ENCODE data around the gene HDAC9. TPM values are rescaled to one million over a fixed set of nuclear protein-coding genes. Genes with fewer than 3 reads are reported as not detected.
"Not testable (repeated sequence)": the region's sequence is repeated elsewhere in the genome, so short reads cannot be mapped to it uniquely, and the experiment has no call there.

HDAC9 gene
- total RNA-seq, 1 donor: 55.0 TPM

- no peak for DNase-seq (ENCODE audit: low read depth)
- H3K4me3 ChIP-seq (ENCODE audit: low read depth, low read length): no peak overlapping the region
- TF ChIP-seq, protein P1, sequence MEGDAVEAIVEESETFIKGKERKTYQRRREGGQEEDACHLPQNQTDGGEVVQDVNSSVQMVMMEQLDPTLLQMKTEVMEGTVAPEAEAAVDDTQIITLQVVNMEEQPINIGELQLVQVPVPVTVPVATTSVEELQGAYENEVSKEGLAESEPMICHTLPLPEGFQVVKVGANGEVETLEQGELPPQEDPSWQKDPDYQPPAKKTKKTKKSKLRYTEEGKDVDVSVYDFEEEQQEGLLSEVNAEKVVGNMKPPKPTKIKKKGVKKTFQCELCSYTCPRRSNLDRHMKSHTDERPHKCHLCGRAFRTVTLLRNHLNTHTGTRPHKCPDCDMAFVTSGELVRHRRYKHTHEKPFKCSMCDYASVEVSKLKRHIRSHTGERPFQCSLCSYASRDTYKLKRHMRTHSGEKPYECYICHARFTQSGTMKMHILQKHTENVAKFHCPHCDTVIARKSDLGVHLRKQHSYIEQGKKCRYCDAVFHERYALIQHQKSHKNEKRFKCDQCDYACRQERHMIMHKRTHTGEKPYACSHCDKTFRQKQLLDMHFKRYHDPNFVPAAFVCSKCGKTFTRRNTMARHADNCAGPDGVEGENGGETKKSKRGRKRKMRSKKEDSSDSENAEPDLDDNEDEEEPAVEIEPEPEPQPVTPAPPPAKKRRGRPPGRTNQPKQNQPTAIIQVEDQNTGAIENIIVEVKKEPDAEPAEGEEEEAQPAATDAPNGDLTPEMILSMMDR (IDR thresholded peaks at IDR 0.05; ENCODE audit: insufficient read depth, low read length): no peak
These were observed 480.2 kb downstream of the HDAC9 start for GRCh38 chr7:18975689-18976280.

GRCh38 chr7:18976715-18977471 lies 481.3 kb downstream of the HDAC9 start:
- H3K4me3 ChIP-seq (ENCODE audit: low read depth, low read length): no peak overlapping the region
- DNase-seq (ENCODE audit: low read depth): no peak
- TF ChIP-seq, protein P1 (IDR thresholded peaks at IDR 0.05; ENCODE audit: insufficient read depth, low read length): no peak

DNA sequence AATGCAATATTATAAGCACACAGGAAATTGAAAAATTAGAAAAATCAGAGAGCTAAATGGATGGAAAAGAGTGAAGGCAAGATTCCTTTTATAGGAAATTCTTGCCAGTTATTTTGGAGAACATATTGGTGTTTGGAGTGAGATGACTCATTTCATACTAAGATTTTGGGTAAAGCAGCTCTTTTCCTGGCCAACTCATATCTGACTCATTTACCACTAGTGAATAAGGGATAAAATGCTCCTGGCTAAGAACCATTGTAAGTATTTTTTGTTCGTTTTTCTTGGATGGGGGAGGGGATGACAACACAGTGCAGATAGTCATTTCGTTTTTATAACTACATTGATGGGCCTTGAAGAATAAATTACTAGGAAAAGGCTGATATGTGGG lies 482.6 kb downstream of the HDAC9 start:
- TF ChIP-seq, protein P1 (IDR thresholded peaks at IDR 0.05; ENCODE audit: insufficient read depth, low read length): no peak
- no peak overlapping the region for H3K4me3 ChIP-seq (ENCODE audit: low read depth, low read length)
- DNase-seq (ENCODE audit: low read depth): peak; percentile 96

DNA sequence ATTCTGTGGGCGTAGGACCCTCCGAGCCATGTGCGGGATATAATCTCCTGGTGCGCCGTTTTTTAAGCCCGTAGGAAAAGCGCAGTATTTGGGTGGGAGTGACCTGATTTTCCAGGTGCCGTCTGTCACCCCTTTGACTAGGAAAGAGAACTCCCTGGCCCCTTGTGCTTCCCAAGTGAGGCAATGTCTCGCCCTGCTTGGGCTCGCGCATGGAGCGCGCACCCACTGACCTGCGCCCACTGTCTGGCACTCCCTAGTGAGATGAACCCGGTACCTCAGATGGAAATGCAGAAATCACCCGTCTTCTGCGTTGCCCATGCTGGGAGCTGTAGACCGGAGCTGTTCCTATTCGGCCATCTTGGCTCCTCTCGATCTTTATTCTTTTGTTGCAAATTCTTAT lies 495.2 kb downstream of the HDAC9 start:
- H3K4me3 ChIP-seq (ENCODE audit: low read depth, low read length); DNase-seq (ENCODE audit: low read depth): not testable (repeated sequence)

- TF ChIP-seq, protein P1 (IDR thresholded peaks at IDR 0.05; ENCODE audit: insufficient read depth, low read length): no peak
- no peak for DNase-seq (ENCODE audit: low read depth)
- no peak overlapping the region for H3K4me3 ChIP-seq (ENCODE audit: low read depth, low read length)
These were observed 498.6 kb downstream of the HDAC9 start for GRCh38 chr7:18993933-18994668.

GRCh38 chr7:18995270-18995671 lies 499.7 kb downstream of the HDAC9 start:
- TF ChIP-seq, protein P1 (IDR thresholded peaks at IDR 0.05; ENCODE audit: insufficient read depth, low read length): no peak
- no peak for DNase-seq (ENCODE audit: low read depth)
- no peak overlapping the region for H3K4me3 ChIP-seq (ENCODE audit: low read depth, low read length)

- DNase-seq (ENCODE audit: low read depth): no peak
- TF ChIP-seq, protein P1 (IDR thresholded peaks at IDR 0.05; ENCODE audit: insufficient read depth, low read length): no peak
- H3K4me3 ChIP-seq (ENCODE audit: low read depth, low read length): no peak overlapping the region
These were observed 500.4 kb downstream of the HDAC9 start for GRCh38 chr7:18995811-18996426.

All from fibroblast of the aortic adventitia (primary cell).